B cell (primary cell): ENCODE data around the gene NOC2L. TPM values are rescaled to one million over a fixed set of nuclear protein-coding genes. Genes with fewer than 3 reads are reported as not detected.

ENCODE experiments used
- ATAC-seq: fragments of 200-7000 bp; cut with Tn5 transposase; one replicate; pipeline ENCODE4 v1.10.0; 2021; ENCODE audit warnings: low read depth, mild to moderate bottlenecking, moderate number of reproducible peaks, moderate library complexity
- CTCF ChIA-PET: fragments of 350-600 bp; sonication (Branson Sonifier 250); formaldehyde crosslinking; loops from one replicate; lab custom pipeline; 2021; ENCODE audit warnings: antibody characterized with exemption, inconsistent platforms; lab: Charles Lee
- POLR2A ChIA-PET: fragments of 350-600 bp; sonication (Branson Sonifier 250); formaldehyde crosslinking; loops from one replicate; lab custom pipeline; 2021; ENCODE audit warnings: antibody characterized with exemption; lab: Charles Lee
- DNase-seq: peaks from one replicate; pipeline ENCODE4 v3.0.0; 2013
- H2AFZ ChIP-seq: 2 replicates; pipeline ENCODE4 v1.6.1; 2012; ENCODE audit warnings: mild to moderate bottlenecking, low read depth, low read length; ENCODE audit not compliant: insufficient read depth, poor library complexity, severe bottlenecking
- H3K27ac ChIP-seq, 2 donors: 1 replicate in 1 of 2; 2 replicates in 1 of 2; pipeline ENCODE4 v1.5.1; 2012 to 2013; ENCODE audit warnings: low read length in 2 of 2, mild to moderate bottlenecking in 2 of 2, moderate library complexity in 1 of 2
- H3K27me3 ChIP-seq, 4 experiments: fragments of 200-600 bp in 1 of 4; sonication (generic) in 1 of 4; replicated peaks in 1 of 4; 1 replicate in 2 of 4; 2 replicates in 2 of 4; pipeline versions ENCODE4 v1.6.1 to v1.7.0; 2013 to 2016; ENCODE audit warnings: low read length in 3 of 4, mild to moderate bottlenecking in 2 of 4, mixed read lengths in 1 of 4, moderate library complexity in 1 of 4; ENCODE audit not compliant: insufficient read depth in 4 of 4, control insufficient read depth in 3 of 4; ENCODE audit errors: control extremely low read depth in 1 of 4
- H3K36me3 ChIP-seq, 2 experiments: replicated peaks in 1 of 2; 1 replicate in 1 of 2; 2 replicates in 1 of 2; pipeline versions ENCODE4 v1.6.1 to v1.7.1; 2013; ENCODE audit warnings: low read length in 1 of 2; ENCODE audit not compliant: insufficient read depth in 2 of 2, control insufficient read depth in 1 of 2; ENCODE audit errors: control extremely low read depth in 1 of 2, extremely low read depth in 1 of 2
- H3K4me1 ChIP-seq, 2 donors: fragments of 200-600 bp in 1 of 2; sonication (generic) in 1 of 2; 1 replicate in 1 of 2; 2 replicates in 1 of 2; pipeline versions ENCODE4 v1.5.1 to v1.6.1; 2013 to 2017; ENCODE audit warnings: low read length in 2 of 2; ENCODE audit not compliant: control insufficient read depth in 2 of 2, insufficient read depth in 2 of 2
- H3K4me2 ChIP-seq: replicated peaks from 2 replicates; pipeline ENCODE3; 2012; ENCODE audit warnings: mild to moderate bottlenecking, low read depth, low read length; ENCODE audit not compliant: poor library complexity, severe bottlenecking
- H3K4me3 ChIP-seq, 5 experiments: fragments of 200-600 bp in 1 of 5; sonication (generic) in 1 of 5; 1 replicate in 3 of 5; 2 replicates in 2 of 5; pipeline versions ENCODE4 v1.5.1 to v1.7.0; 2011 to 2016; ENCODE audit warnings: low read length in 4 of 5, mild to moderate bottlenecking in 4 of 5, low read depth in 2 of 5, control low read depth in 1 of 5, moderate library complexity in 1 of 5; ENCODE audit not compliant: insufficient read depth in 1 of 5; ENCODE audit errors: control extremely low read depth in 1 of 5, extremely low read depth in 1 of 5
- H3K79me2 ChIP-seq: fragments of 200-600 bp; sonication (generic); one replicate; pipeline ENCODE4 v1.6.0; 2016; ENCODE audit warnings: low read length; ENCODE audit not compliant: control insufficient read depth, insufficient read depth
- H3K9ac ChIP-seq: fragments of 200-600 bp; sonication (generic); 2 replicates; pipeline ENCODE4 v1.6.1; 2017; ENCODE audit warnings: mild to moderate bottlenecking, low read length, moderate library complexity
- H3K9me3 ChIP-seq, 3 donors: one replicate each; pipeline versions ENCODE4 v1.6.1 to v1.7.1; 2013; ENCODE audit warnings: low read length in 2 of 3; ENCODE audit not compliant: control insufficient read depth in 2 of 3, insufficient read depth in 1 of 3; ENCODE audit errors: control extremely low read depth in 1 of 3
- H4K20me1 ChIP-seq: 2 replicates; pipeline ENCODE4 v1.6.0; 2012; ENCODE audit warnings: mild to moderate bottlenecking, low read length; ENCODE audit not compliant: insufficient read depth, control insufficient read depth, poor library complexity, severe bottlenecking
- H3K27ac Mint-ChIP-seq: one replicate; pipeline ENCODE4 v1.8.0; 2021; ENCODE audit warnings: mixed read lengths
- H3K27me3 Mint-ChIP-seq: one replicate; pipeline ENCODE4 v1.8.0; 2021; ENCODE audit warnings: mixed read lengths
- H3K4me1 Mint-ChIP-seq: one replicate; pipeline ENCODE4 v1.8.0; 2021; ENCODE audit warnings: mixed read lengths
- H3K4me3 Mint-ChIP-seq: one replicate; pipeline ENCODE4 v1.8.0; 2021; ENCODE audit warnings: mixed read lengths
- H3K9me3 Mint-ChIP-seq: one replicate; pipeline ENCODE4 v1.8.0; 2022; ENCODE audit warnings: mixed read lengths; ENCODE audit not compliant: insufficient read depth
- CTCF ChIP-seq: fragments of 200-600 bp; IDR thresholded peaks from one replicate; pipeline ENCODE4 v1.8.0; 2022; ENCODE audit warnings: antibody characterized with exemption, mild to moderate bottlenecking
- EZH2 ChIP-seq: IDR thresholded peaks from 2 replicates; pipeline ENCODE4 v1.6.1; 2012; ENCODE audit warnings: borderline replicate concordance, low read depth, mild to moderate bottlenecking, moderate library complexity, low read length; ENCODE audit not compliant: insufficient read depth, poor library complexity, severe bottlenecking
- WGBS: methylation state at CpG from one replicate; pipeline ENCODE4 v1.1.5; 2013; ENCODE audit warnings: missing lambda C conversion rate; ENCODE audit not compliant: insufficient coverage; 5-methylcytosine and 5-hydroxymethylcytosine counted together
- intact Hi-C: fragments of 100-400 bp; cut with micrococcal nuclease; formaldehyde crosslinking; loops from one replicate; pipeline ENCODE4 v1.10.0; 2022
- polyA plus RNA-seq: library from polyadenylated mRNA; depleted of rRNA; stranded (reverse); fragments of >200 nt; gene quantifications from 2 replicates; pipeline ENCODE4 v1.2.3, GENCODE V29; 2012
- total RNA-seq, 2 donors: library from RNA; stranded (reverse); fragments of 120-200 nt in 1 of 2; gene quantifications; 1 replicate in 1 of 2; 2 replicates in 1 of 2; pipeline versions ENCODE4 v1.2.3 to v1.2.4, GENCODE V29; 2013 to 2022

NOC2L gene
- total and polyA plus RNA-seq, 2 donors (not counting 1 experiment from before 2014, with no cell fraction given), result 48.0 to 64.1 TPM

GRCh38 chr1:972726-973458 lies 13.8 kb upstream of the NOC2L start:
- peaks cover 0 to 14% (median 0%) of the 10 kb centered on the region in 3 donors for H3K9me3 ChIP-seq
- H3K79me2 ChIP-seq, result no peaks in the 10 kb centered on the region
- Mint-ChIP-seq H3K4me3 (no peak overlapping the region), H3K27ac (no peak overlapping the region), H3K27me3 (peaks cover 31% of the 10 kb centered on the region), H3K9me3 (no peaks in the 10 kb centered on the region), H3K4me1 (peaks cover 7% of the 10 kb centered on the region)
- no peak for DNase-seq
- no peaks in the 10 kb centered on the region for H3K36me3 ChIP-seq
- POLR2A ChIA-PET, result no interaction called here
- 87% methylated on average over 27 of the region's 28 CpGs for WGBS
- intact Hi-C loops, result no loop called here
- ATAC-seq, result no peak
- peaks cover 10% of the 10 kb centered on the region in 2 donors for H3K4me1 ChIP-seq
- H3K27ac ChIP-seq, result no peak overlapping the region
- no peak for TF ChIP-seq EZH2
- TF ChIP-seq CTCF, result no peak
- no peak overlapping the region for H3K4me2 ChIP-seq
- CTCF ChIA-PET, result no interaction called here
- no peaks in the 10 kb centered on the region for H4K20me1 ChIP-seq
- H3K4me3 ChIP-seq, result no peak overlapping the region
- H2AFZ ChIP-seq, result no peak overlapping the region
- H3K9ac ChIP-seq, result no peak overlapping the region
- peaks cover 0 to 74% (median 19%) of the 10 kb centered on the region in 4 experiments for H3K27me3 ChIP-seq

GRCh38 chr1:971751-972506 lies 12.9 kb upstream of the NOC2L start:
- TF ChIP-seq EZH2 (no peak), CTCF (no peak)
- Histone ChIP-seq H3K79me2 (no peaks in the 10 kb centered on the region), H3K9me3 (peaks cover 0 to 14% (median 0%) of the 10 kb centered on the region in 3 donors), H2AFZ (no peak overlapping the region), H3K36me3 (no peaks in the 10 kb centered on the region), H3K27ac (no peak overlapping the region), H3K9ac (no peak overlapping the region), H3K4me3 (no peak overlapping the region), H3K27me3 (peaks cover 0 to 79% (median 22%) of the 10 kb centered on the region in 4 experiments), H3K4me2 (no peak overlapping the region), H4K20me1 (no peaks in the 10 kb centered on the region), H3K4me1 (peaks cover 16 to 18% of the 10 kb centered on the region in 2 donors)
- Mint-ChIP-seq H3K4me1 (peaks cover 9% of the 10 kb centered on the region), H3K4me3 (no peak overlapping the region), H3K9me3 (no peaks in the 10 kb centered on the region), H3K27me3 (peaks cover 31% of the 10 kb centered on the region), H3K27ac (peak overlapping the region; percentile 10)
- CTCF ChIA-PET, result no interaction called here
- ATAC-seq (no peak), DNase-seq (no peak)
- WGBS, result 85% methylated on average over 31 of the region's 34 CpGs
- POLR2A ChIA-PET, result no interaction called here
- intact Hi-C loops, result no loop called here
